ENCODE data around the gene LRRC74B.

GRCh38 chr22:21070690-21071615 is 25.2 kb downstream of the LRRC74B start:
- TF ChIP-seq CTCF (IDR thresholded peaks at IDR 0.05; ENCODE audit: insufficient read depth, low read length, poor library complexity, severe bottlenecking) = no peak
- TF ChIP-seq EZH2phosphoT487 (conservative IDR thresholded peaks at IDR 0.05; ENCODE audit: low read length) = no peak
